Inferior parietal cortex (tissue), 1 donor: ENCODE results near the gene DNM3.

Source experiments
- DNase-seq: peaks from one replicate; pipeline ENCODE4 v3.0.0-alpha.2; 2016; ENCODE audit errors: extremely low spot score

The DNM3 gene

GRCh38 chr1:172140591-172140990, 299.3 kb downstream of the DNM3 start:
- DNase-seq, result no peak

DNA sequence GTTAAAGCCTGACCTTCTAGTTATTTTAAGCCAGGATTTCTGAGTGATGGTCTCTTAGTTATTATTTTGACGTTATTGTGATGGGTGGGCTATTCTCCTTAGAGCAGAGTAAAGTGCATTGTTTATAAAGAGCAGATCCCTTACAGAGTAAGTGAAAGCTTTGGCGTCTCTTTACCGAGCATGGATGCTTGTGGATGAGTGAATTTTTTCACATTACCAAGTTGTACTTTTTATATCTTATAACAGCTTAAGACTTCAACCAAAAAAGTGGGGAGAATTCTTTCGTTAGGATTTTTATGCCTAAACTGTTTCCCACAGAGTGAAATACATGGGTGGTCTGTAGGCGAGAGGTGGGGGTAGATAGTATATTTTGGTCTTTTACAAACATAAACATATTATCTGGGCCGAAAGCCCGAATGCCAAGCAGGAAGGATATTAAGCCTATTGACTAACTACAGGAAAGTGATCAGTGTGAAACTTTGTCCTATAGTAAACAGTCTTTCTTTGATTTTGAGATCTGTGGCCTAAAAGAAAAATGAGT, 300.1 kb downstream of the DNM3 start:
- DNase-seq, result no peak

DNA sequence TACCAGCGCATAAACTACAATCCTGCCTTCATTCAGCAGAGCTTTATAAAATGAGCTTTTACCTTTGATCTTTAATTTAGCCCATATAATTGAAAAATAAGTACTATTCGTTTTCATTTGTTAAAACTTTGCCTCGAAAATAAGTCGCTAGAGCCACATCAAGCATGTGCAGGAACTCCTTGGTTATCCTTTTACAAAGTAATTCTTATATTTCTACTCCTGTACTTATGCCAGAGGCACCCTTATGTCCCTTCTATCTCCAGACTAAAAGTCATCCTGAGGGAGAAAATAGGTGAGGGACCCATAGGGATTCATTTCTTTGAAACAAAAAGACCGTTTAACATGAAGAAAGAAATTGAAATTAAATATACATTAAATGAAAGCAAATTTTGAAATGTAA, 301.0 kb downstream of the DNM3 start:
- DNase-seq, result no peak

- no peak for DNase-seq
These were observed 302.2 kb downstream of the DNM3 start for GRCh38 chr1:172143384-172144055.

- DNase-seq, result no peak
These were observed 303.3 kb downstream of the DNM3 start for GRCh38 chr1:172144445-172145061.

- DNase-seq, result no peak
These were observed 303.9 kb downstream of the DNM3 start for GRCh38 chr1:172145231-172145651.

- no peak for DNase-seq
These were observed 304.4 kb downstream of the DNM3 start for GRCh38 chr1:172145656-172146055.

DNA sequence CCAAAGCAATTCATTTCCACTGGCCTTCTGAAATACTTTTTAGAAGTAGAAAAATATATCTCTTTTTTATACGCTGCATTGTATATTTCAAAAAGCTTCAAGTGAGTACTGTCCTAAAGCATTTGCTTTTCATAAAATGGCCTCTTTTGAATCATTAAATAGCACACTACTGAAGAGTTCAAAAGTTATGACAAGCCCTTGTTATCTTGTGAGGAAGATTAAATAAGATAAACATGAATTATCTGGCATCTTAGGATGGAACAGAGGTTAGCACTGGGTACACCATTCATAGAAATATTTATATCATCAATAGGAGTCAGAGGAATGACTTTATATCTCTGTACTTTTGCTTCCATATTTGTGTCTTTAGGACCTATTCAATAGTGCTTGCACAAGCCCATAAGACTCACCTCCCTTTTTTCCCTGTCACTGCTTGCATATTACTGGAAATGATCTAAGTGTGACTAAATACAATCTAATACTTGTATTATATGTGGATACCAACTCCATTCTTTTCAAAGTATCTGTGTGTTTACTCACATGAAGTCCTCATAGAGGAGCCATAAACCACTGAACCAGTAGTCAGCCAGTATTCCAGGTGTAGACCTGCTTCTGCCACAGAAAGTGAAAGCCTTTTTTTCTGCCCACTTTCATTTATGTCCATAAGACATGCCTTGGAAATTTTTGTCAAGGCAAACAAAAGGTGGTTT, 305.0 kb downstream of the DNM3 start:
- DNase-seq, result no peak

DNA sequence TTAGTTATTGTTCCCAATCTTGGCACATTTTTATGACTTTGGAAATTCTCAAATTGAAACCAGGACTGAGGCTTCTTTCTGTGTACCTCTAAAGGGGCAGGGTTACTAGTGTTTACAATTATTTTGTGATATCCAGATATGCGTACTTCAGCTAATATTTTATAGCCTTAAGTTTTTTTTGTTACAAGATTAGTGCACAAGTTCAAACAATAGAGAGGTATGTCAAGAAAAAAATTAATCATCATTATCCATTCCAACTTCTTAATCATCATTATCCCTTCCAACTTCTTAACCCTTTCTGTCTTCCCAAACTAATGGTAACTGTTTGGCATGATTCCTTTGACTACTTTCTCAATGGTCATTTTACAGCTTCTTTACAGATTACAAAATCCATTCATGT, 306.2 kb downstream of the DNM3 start:
- no peak for DNase-seq

DNA sequence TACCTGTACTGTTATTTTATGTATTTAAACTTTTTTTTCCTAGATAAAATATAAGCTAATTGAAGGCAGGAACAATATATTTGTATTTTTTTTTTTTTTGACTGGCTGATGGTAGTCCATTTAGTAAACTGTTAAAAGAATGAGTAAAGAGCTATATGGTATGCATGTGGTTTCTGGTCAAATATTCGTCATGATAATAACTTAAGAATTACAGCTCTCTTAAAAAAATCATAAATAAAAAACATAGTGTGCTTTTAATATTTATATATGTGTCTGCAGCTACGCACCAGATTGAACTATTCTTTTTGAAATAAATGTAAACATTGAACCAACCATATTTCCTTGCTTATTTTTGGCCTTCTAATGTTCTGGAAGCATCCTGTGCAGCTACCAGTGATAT, 306.9 kb downstream of the DNM3 start:
- DNase-seq, result no peak

DNA sequence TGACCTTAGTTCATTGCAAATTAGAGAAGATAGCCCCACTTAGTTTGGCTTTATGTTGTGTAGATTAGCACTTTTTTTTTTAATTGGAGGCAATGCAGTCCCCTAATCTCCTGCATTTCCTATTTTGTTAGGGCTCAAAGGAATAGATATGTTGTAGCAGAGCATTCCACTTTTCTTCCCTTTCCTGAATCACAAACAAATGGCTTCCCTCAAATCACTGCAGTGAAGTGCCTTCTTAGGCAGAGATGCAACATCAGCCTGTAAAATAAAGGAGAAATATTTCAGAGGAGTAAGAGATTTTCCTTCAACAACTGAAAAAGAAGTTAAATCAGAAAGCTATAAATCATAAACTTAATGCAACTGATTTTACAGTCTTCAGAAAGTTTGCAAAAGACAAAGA, 307.4 kb downstream of the DNM3 start:
- DNase-seq, result no peak

GRCh38 chr1:172149346-172149745, 308.0 kb downstream of the DNM3 start:
- DNase-seq, result no peak

DNA sequence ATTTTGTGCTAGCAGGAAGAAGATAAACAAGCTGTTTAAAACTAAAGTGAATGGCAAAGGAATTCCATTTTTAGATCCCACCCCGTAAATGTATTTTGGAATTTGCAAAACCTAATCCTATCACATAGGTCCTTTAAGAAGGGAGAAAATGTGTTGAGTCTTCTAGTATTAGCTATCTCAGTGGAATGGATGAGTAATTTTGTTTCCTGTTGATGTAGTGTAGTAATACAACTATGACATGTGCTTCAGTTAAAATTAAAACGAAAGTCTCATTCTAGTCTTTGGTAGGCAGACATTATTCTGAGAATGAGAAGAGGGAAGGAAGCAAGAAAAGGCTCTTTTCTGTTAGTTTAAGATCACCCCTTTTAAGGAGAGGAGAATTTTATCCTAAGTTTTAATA, 313.3 kb downstream of the DNM3 start:
- DNase-seq, result no peak

DNA sequence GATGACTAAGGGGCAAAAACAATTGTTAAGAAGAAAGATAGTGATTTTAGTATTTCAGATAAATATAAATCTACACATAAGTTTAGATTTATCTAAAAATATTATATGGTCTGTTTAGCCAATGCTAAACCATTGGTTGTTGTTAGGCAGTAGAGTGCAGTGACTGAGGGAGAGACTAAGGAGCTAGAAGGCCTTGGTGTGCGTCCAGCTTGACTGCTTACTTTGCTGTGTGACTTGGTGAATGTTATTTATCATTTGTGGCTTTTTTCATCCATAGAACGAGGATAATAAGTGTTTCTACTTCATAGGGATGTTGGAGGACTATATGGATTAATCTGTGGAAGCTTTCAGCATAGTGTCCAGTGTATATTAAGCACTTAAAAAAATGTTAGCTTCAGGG, 314.5 kb downstream of the DNM3 start:
- no peak for DNase-seq

DNA sequence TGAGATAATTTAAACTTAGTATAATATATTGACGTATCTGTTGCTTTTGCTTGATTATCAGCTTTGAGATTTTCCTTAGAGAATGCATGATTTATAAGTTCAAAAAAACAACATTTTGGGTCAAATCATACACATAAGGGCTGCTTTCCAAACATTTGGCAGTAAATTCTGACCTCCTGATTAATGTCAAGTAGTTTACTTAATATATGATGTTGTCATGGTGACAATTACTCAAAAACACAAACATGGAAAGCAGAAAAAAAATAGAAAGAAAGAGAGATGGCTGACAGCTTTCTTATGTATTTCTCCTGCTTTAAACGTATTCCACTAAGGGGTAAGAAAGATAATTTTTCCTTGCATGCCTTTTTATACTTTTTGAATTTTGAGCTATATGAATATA, 320.9 kb downstream of the DNM3 start:
- DNase-seq, result no peak

DNA sequence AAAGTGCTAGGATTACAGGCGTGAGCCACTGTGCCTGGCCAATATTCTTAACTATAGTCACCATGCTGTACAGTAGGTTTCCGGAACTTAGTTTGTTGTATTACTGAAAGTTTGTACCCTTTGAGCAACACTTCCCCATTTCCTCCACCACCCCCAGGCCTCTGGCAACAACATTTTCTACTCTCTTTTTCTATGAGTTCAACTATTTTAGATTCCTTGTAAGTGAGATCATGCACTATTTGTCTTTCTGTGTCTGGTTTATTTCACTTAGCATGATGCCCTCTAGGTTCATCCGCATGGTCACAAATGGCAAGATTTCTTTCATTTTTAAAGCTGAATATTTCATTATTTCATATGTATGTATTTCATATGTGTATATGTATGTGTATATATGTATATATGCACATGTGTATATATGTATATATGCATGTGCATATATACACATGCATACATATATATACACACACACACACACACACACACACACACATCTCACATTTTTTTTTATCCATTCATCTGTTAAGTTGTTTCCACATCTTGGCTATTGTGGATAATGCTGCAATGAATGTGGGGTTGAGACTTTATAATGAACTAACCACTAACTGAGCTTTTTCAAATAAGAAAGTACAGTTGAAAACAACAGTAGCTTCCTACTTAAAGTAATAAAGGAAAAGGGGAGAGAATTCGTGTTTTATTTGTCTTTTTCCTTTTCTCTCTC, 322.4 kb downstream of the DNM3 start:
- no peak for DNase-seq

GRCh38 chr1:172165403-172165802, 324.1 kb downstream of the DNM3 start:
- DNase-seq, result no peak

DNA sequence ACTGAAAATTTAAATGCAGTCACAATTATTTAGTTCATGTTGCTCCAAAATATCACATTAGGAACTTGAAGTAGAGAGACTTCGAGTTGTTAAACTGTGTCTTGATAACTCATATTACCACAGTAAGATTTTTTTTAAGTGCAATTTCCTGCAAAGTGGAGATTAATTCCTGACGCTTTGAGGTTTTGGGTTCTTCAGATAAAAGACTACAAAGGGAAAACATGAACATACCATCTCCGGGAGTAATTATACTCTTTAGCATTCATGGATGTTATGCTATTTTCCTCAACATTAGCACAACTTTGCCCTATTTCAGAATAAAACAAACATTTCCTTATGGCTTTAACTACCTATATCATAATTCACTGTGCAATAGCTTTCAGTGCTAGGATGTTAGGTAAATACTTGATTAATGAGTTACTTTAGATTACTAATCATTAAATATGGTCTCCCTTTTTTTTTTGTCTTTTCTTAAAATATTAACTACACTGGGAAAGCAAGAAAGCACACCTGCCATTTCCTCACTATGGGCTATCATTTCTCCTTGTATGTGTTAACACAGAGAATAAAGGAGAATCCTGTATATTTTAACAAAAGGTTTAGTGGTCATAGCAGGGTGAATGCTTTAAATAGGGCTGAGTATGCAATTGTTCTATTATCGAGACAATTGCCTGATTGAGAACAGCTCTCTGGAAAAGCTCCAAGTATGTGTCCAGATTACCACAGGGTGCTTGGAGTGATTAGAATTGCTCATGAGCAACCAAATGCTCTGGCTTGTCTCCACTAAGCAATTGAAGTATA, 326.7 kb downstream of the DNM3 start:
- peak; percentile 81 for DNase-seq

- DNase-seq, result no peak
These were observed 327.2 kb downstream of the DNM3 start for GRCh38 chr1:172168597-172168872.

- DNase-seq, result no peak
These were observed 328.5 kb downstream of the DNM3 start for GRCh38 chr1:172169836-172170235.

DNA sequence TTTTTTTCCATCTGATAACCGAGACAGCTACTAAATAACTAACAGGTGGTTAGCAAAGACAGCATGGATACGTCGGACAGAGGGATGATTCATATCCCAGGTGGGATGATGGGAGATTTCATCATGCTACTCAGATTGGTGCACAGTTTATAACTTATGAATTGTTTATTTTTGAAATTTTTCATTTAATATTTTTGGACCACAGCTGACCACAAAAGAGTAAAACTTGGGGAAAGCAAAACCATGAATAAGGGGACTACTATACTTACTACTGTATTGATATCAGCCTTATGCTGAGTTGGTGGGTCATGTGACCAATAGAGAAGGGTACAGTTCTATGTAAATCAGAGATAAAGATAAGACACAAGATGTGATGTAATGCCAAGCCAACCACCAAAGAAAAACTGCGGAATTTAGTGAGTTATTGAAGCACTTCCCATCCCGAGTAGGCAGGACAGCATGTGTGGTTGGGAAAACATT, 331.1 kb downstream of the DNM3 start:
- no peak for DNase-seq

DNA sequence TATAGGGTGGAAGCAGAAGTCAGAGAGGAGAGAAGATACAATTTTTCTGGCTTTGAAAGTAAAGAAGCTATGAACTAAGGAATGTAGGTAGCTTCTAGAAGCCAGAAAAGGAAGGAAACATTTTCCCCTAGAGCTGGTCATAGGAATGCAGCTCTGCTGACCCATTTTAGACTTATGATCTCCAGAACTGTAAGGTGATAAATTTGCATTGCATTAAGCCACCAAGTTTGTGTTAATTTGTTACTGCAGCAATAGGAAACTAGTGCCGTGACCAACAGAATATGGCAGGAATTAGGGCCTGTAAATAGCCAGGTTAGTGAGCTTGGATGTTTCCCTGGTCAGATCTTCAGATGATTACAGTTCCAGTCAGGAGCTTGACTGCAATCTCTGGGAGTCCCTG, 334.9 kb downstream of the DNM3 start:
- no peak for DNase-seq
